NOMO-1 (cell line): ENCODE measurements around the gene ZNF689.

ENCODE experiments used
- DNase-seq, 2 experiments: peaks; one replicate each; lab custom pipeline; 2025; ENCODE audit not compliant: unreplicated experiment in 2 of 2; lab: John Stamatoyannopoulos, UW

The ZNF689 gene

GRCh38 chr16:30566531-30566930 is 43.7 kb downstream of the ZNF689 start:
- no peak for DNase-seq

GRCh38 chr16:30565984-30566383 is 44.2 kb downstream of the ZNF689 start:
- DNase-seq = no peak

GRCh38 chr16:30565526-30565925 is 44.7 kb downstream of the ZNF689 start:
- DNase-seq = no peak

GRCh38 chr16:30562021-30562420 is 48.2 kb downstream of the ZNF689 start:
- DNase-seq = no peak

- no peak for DNase-seq
Observed at GRCh38 chr16:30561089-30561816, 48.9 kb downstream of the ZNF689 start.

GRCh38 chr16:30559690-30560089 is 50.5 kb downstream of the ZNF689 start:
- DNase-seq = peak; percentile 27 to 53

- DNase-seq = no peak
Observed at GRCh38 chr16:30558789-30559377, 51.3 kb downstream of the ZNF689 start.

GRCh38 chr16:30557957-30558788 is 52.0 kb downstream of the ZNF689 start, which contains the start of gene ZNF764:
ZNF764 (minus strand) TSS chr16:30558374; CDS start chr16:30558182, 192 bp downstream.
- DNase-seq = peak; percentile 97 to 98

GRCh38 chr16:30557707-30557956 is 52.6 kb downstream of the ZNF689 start:
- no peak for DNase-seq

- no peak for DNase-seq
Observed at GRCh38 chr16:30556125-30556473, 54.1 kb downstream of the ZNF689 start.

- no peak for DNase-seq
Observed at GRCh38 chr16:30555315-30556124, 54.7 kb downstream of the ZNF689 start.

- DNase-seq = no peak
Observed at GRCh38 chr16:30554557-30555314, 55.5 kb downstream of the ZNF689 start.

- peak; percentile 10 to 26 for DNase-seq
Observed at GRCh38 chr16:30553393-30553899, 56.7 kb downstream of the ZNF689 start.

GRCh38 chr16:30552956-30553355 is 57.2 kb downstream of the ZNF689 start:
- no peak for DNase-seq
